ENCODE measurements around the gene NRF1. TPM values are rescaled to one million over a fixed set of nuclear protein-coding genes. Genes with fewer than 3 reads are reported as not detected.

The NRF1 gene
- total and polyA plus RNA-seq, 2 of the 13 experiments (the other 11 are each of a cell fraction or from before 2014, with no cell fraction given), result 9.3 to 10.1 TPM

- TF ChIP-seq ZKSCAN1 (IDR thresholded peaks at IDR 0.05; ENCODE audit: low read length) (no peak), ZNF44 (CRISPR knock-in tag; IDR thresholded peaks at IDR 0.05) (no peak), RNF2 (conservative IDR thresholded peaks at IDR 0.05; ENCODE audit: low read depth) (no peak), YEATS4 (CRISPR knock-in tag; IDR thresholded peaks at IDR 0.05; ENCODE audit: borderline replicate concordance) (peak; percentile 26; the same call in 1 of the 2 replicates), RCOR2 (CRISPR knock-in tag; IDR thresholded peaks at IDR 0.05) (peak; percentile 42; the same call in 1 of the 2 replicates), SYNCRIP (IDR thresholded peaks at IDR 0.05; ENCODE audit: insufficient read depth, low read depth, low read length) (no peak), NR1H2 (CRISPR knock-in tag; IDR thresholded peaks at IDR 0.05; ENCODE audit: borderline replicate concordance, low read depth) (no peak), ZNF616 (CRISPR knock-in tag; IDR thresholded peaks at IDR 0.05; ENCODE audit: low read depth) (no peak), ZNF572 (CRISPR knock-in tag; IDR thresholded peaks at IDR 0.05) (no peak), ZC3H13 (CRISPR knock-in tag; IDR thresholded peaks at IDR 0.05) (no peak), ZNF775 (CRISPR knock-in tag; IDR thresholded peaks at IDR 0.05; ENCODE audit: borderline replicate concordance) (no peak), PHF5A (CRISPR knock-in tag; IDR thresholded peaks at IDR 0.05; ENCODE audit: low read depth, unreplicated experiment) (no peak), CCAR2 (optimal IDR thresholded peaks at IDR 0.05; ENCODE audit: low read depth, low read length) (no peak), ATF6 (CRISPR knock-in tag; conservative IDR thresholded peaks at IDR 0.05) (no peak), DMAP1 (CRISPR knock-in tag; IDR thresholded peaks at IDR 0.05) (peak; percentile 56; the same call in 1 of the 2 replicates), ZNF232 (CRISPR knock-in tag; IDR thresholded peaks at IDR 0.05; ENCODE audit: borderline replicate concordance) (no peak; the same call in 1 of the 2 replicates), CEBPB (IDR thresholded peaks at IDR 0.05; ENCODE audit: borderline replicate concordance, low read depth, low read length) (peak; percentile 45)
- TF ChIP-seq, protein P1, sequence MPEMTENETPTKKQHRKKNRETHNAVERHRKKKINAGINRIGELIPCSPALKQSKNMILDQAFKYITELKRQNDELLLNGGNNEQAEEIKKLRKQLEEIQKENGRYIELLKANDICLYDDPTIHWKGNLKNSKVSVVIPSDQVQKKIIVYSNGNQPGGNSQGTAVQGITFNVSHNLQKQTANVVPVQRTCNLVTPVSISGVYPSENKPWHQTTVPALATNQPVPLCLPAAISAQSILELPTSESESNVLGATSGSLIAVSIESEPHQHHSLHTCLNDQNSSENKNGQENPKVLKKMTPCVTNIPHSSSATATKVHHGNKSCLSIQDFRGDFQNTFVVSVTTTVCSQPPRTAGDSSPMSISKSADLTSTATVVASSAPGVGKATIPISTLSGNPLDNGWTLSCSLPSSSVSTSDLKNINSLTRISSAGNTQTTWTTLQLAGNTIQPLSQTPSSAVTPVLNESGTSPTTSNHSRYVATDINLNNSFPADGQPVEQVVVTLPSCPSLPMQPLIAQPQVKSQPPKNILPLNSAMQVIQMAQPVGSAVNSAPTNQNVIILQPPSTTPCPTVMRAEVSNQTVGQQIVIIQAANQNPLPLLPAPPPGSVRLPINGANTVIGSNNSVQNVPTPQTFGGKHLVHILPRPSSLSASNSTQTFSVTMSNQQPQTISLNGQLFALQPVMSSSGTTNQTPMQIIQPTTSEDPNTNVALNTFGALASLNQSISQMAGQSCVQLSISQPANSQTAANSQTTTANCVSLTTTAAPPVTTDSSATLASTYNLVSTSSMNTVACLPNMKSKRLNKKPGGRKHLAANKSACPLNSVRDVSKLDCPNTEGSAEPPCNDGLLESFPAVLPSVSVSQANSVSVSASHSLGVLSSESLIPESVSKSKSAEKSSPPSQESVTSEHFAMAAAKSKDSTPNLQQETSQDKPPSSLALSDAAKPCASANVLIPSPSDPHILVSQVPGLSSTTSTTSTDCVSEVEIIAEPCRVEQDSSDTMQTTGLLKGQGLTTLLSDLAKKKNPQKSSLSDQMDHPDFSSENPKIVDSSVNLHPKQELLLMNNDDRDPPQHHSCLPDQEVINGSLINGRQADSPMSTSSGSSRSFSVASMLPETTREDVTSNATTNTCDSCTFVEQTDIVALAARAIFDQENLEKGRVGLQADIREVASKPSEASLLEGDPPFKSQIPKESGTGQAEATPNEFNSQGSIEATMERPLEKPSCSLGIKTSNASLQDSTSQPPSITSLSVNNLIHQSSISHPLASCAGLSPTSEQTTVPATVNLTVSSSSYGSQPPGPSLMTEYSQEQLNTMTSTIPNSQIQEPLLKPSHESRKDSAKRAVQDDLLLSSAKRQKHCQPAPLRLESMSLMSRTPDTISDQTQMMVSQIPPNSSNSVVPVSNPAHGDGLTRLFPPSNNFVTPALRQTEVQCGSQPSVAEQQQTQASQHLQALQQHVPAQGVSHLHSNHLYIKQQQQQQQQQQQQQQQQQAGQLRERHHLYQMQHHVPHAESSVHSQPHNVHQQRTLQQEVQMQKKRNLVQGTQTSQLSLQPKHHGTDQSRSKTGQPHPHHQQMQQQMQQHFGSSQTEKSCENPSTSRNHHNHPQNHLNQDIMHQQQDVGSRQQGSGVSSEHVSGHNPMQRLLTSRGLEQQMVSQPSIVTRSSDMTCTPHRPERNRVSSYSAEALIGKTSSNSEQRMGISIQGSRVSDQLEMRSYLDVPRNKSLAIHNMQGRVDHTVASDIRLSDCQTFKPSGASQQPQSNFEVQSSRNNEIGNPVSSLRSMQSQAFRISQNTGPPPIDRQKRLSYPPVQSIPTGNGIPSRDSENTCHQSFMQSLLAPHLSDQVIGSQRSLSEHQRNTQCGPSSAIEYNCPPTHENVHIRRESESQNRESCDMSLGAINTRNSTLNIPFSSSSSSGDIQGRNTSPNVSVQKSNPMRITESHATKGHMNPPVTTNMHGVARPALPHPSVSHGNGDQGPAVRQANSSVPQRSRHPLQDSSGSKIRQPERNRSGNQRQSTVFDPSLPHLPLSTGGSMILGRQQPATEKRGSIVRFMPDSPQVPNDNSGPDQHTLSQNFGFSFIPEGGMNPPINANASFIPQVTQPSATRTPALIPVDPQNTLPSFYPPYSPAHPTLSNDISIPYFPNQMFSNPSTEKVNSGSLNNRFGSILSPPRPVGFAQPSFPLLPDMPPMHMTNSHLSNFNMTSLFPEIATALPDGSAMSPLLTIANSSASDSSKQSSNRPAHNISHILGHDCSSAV (CRISPR knock-in tag; IDR thresholded peaks at IDR 0.05; ENCODE audit: borderline replicate concordance), result no peak
- TF ChIP-seq, protein P2, sequence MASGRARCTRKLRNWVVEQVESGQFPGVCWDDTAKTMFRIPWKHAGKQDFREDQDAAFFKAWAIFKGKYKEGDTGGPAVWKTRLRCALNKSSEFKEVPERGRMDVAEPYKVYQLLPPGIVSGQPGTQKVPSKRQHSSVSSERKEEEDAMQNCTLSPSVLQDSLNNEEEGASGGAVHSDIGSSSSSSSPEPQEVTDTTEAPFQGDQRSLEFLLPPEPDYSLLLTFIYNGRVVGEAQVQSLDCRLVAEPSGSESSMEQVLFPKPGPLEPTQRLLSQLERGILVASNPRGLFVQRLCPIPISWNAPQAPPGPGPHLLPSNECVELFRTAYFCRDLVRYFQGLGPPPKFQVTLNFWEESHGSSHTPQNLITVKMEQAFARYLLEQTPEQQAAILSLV (CRISPR knock-in tag; IDR thresholded peaks at IDR 0.05; ENCODE audit: borderline replicate concordance), result no peak
Measured at GRCh38 chr7:129719980-129720732, 108.6 kb downstream of the NRF1 start (continued).
